ENCODE data around the gene ZNF827. TPM values are rescaled to one million over a fixed set of nuclear protein-coding genes. Genes with fewer than 3 reads are reported as not detected.

Gene ZNF827
- polyA plus RNA-seq, 1 donor from 2014 or later, result 12.1 TPM

DNA sequence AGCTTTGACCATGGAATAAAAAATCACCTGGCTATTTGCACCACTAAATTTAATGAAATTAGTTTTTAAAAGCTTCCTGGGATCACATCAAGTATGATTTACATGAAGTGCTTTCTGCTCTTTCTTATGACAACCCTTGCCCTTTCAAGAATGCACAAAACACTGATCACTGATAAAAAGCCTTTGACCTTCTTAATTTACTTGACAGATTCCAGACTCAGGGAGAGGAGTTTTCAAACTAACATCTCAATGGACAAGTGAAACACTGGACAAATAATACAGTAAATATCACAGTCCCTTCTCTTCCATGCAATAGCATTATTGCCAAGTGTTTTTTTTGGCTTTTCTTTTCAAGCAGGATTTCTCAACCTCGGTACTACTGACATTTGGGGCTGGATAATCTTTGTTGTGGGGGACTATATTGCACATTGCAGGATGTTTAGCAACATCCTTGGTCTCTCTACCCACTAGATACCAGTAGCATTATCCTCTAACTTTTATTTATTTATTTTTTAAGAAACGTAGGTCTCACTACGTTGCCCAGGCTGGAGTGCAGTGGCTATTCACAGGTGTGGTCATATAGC is 86.3 kb downstream of the ZNF827 start:
- TF ChIP-seq, protein P1, sequence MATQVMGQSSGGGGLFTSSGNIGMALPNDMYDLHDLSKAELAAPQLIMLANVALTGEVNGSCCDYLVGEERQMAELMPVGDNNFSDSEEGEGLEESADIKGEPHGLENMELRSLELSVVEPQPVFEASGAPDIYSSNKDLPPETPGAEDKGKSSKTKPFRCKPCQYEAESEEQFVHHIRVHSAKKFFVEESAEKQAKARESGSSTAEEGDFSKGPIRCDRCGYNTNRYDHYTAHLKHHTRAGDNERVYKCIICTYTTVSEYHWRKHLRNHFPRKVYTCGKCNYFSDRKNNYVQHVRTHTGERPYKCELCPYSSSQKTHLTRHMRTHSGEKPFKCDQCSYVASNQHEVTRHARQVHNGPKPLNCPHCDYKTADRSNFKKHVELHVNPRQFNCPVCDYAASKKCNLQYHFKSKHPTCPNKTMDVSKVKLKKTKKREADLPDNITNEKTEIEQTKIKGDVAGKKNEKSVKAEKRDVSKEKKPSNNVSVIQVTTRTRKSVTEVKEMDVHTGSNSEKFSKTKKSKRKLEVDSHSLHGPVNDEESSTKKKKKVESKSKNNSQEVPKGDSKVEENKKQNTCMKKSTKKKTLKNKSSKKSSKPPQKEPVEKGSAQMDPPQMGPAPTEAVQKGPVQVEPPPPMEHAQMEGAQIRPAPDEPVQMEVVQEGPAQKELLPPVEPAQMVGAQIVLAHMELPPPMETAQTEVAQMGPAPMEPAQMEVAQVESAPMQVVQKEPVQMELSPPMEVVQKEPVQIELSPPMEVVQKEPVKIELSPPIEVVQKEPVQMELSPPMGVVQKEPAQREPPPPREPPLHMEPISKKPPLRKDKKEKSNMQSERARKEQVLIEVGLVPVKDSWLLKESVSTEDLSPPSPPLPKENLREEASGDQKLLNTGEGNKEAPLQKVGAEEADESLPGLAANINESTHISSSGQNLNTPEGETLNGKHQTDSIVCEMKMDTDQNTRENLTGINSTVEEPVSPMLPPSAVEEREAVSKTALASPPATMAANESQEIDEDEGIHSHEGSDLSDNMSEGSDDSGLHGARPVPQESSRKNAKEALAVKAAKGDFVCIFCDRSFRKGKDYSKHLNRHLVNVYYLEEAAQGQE (IDR thresholded peaks at IDR 0.05; ENCODE audit: borderline replicate concordance), result no peak
- TF ChIP-seq, protein P2, sequence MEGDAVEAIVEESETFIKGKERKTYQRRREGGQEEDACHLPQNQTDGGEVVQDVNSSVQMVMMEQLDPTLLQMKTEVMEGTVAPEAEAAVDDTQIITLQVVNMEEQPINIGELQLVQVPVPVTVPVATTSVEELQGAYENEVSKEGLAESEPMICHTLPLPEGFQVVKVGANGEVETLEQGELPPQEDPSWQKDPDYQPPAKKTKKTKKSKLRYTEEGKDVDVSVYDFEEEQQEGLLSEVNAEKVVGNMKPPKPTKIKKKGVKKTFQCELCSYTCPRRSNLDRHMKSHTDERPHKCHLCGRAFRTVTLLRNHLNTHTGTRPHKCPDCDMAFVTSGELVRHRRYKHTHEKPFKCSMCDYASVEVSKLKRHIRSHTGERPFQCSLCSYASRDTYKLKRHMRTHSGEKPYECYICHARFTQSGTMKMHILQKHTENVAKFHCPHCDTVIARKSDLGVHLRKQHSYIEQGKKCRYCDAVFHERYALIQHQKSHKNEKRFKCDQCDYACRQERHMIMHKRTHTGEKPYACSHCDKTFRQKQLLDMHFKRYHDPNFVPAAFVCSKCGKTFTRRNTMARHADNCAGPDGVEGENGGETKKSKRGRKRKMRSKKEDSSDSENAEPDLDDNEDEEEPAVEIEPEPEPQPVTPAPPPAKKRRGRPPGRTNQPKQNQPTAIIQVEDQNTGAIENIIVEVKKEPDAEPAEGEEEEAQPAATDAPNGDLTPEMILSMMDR (IDR thresholded peaks at IDR 0.05; ENCODE audit: poor library complexity, severe bottlenecking), result no peak
- no peak for TF ChIP-seq RAD21 (conservative IDR thresholded peaks at IDR 0.05)
- TF ChIP-seq MXI1 (conservative IDR thresholded peaks at IDR 0.05; ENCODE audit: poor library complexity, severe bottlenecking), result no peak
- no peak for TF ChIP-seq EZH2 (IDR thresholded peaks at IDR 0.05; ENCODE audit: borderline replicate concordance, insufficient read depth, low read length, poor library complexity, severe bottlenecking)
- TF ChIP-seq POLR2AphosphoS5 (IDR thresholded peaks at IDR 0.05), result no peak
- TF ChIP-seq TAF1 (IDR thresholded peaks at IDR 0.05; ENCODE audit: low read depth), result no peak
- TF ChIP-seq SMC3 (conservative IDR thresholded peaks at IDR 0.05; ENCODE audit: poor library complexity), result no peak
- no peak for TF ChIP-seq EP300 (conservative IDR thresholded peaks at IDR 0.05; ENCODE audit: poor library complexity, severe bottlenecking)
- Histone ChIP-seq H3K36me3 (ENCODE audit: insufficient read depth, low read length) (peaks cover 3% of the 10 kb centered on the region), H2AFZ (ENCODE audit: low read depth, low read length) (no peak overlapping the region), H3F3A (ENCODE audit: insufficient read depth, low read length, poor library complexity, severe bottlenecking) (no peaks in the 10 kb centered on the region), H4K20me1 (ENCODE audit: insufficient read depth) (no peaks in the 10 kb centered on the region), H3K79me2 (replicated peaks; ENCODE audit: insufficient read depth, low read length) (peaks cover 1% of the 10 kb centered on the region), H3K9me3 (ENCODE audit: low read length) (no peaks in the 10 kb centered on the region), H3K9me2 (ENCODE audit: insufficient read depth, low read length) (no peaks in the 10 kb centered on the region), H3K9ac (ENCODE audit: low read length) (no peak overlapping the region), H3K27me3 (ENCODE audit: insufficient read depth, low read depth, low read length) (no peaks in the 10 kb centered on the region), H3K4me2 (ENCODE audit: low read length) (no peak overlapping the region), H3K4me3 (ENCODE audit: low read length) (no peak overlapping the region), H3K27ac (ENCODE audit: low read length) (no peak overlapping the region)

DNA sequence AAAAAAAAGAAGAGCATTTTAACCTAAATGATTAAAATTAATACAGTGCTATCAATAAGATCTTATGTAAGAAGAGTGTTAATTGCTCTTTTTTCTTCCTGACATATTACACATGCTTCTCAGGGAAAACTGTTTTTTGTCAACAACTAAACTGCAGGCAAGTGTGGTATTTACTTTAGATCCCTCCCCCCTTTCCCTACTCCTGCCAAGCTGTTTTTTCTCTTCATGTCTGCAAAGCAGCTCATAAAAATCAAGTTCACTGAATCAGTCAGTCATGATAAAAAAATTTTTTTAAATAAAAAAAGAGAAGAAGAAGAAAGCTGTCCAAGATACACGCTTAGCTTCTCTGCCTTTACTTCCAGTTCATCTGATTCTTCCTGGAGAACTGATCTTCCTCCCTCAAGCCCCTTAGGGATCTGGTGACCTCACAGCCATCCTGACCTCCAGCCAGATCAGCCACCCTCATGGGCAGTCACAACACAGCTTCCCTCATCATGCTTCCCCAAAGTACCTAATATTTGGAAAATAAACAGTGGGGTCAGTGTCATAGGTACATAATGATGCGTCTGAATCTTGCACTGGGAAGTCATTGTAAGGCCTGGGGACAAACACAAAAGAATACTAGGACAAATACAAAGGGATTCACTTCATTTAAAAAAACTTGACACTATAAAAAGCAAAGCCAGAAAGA is 87.0 kb downstream of the ZNF827 start:
- no peak overlapping the region for H3K4me3 ChIP-seq (ENCODE audit: low read length)
- H3K9me2 ChIP-seq (ENCODE audit: insufficient read depth, low read length), result no peaks in the 10 kb centered on the region
- H2AFZ ChIP-seq (ENCODE audit: low read depth, low read length), result no peak overlapping the region
- H3K9me3 ChIP-seq (ENCODE audit: low read length), result no peaks in the 10 kb centered on the region
- H3K27me3 ChIP-seq (ENCODE audit: insufficient read depth, low read depth, low read length), result no peaks in the 10 kb centered on the region
- H3K79me2 ChIP-seq (replicated peaks; ENCODE audit: insufficient read depth, low read length), result no peaks in the 10 kb centered on the region
- no peak for TF ChIP-seq SMC3 (conservative IDR thresholded peaks at IDR 0.05; ENCODE audit: poor library complexity)
- no peak for TF ChIP-seq MXI1 (conservative IDR thresholded peaks at IDR 0.05; ENCODE audit: poor library complexity, severe bottlenecking)
- TF ChIP-seq, protein P1 (IDR thresholded peaks at IDR 0.05; ENCODE audit: borderline replicate concordance), result no peak
- H3K4me2 ChIP-seq (ENCODE audit: low read length), result no peak overlapping the region
- H3K9ac ChIP-seq (ENCODE audit: low read length), result no peak overlapping the region
- H3F3A ChIP-seq (ENCODE audit: insufficient read depth, low read length, poor library complexity, severe bottlenecking), result no peaks in the 10 kb centered on the region
- H4K20me1 ChIP-seq (ENCODE audit: insufficient read depth), result no peaks in the 10 kb centered on the region
- H3K36me3 ChIP-seq (ENCODE audit: insufficient read depth, low read length), result peaks cover 3% of the 10 kb centered on the region
- H3K27ac ChIP-seq (ENCODE audit: low read length), result no peak overlapping the region

Measured in neural cell (in vitro differentiated cells).